Mesendoderm (in vitro differentiated cells): ENCODE results near the gene PRR5L.

Source experiments
- DNase-seq: peaks from one replicate; pipeline ENCODE4 v3.0.0; 2013
- H2AK5ac ChIP-seq: 2 replicates; pipeline ENCODE4 v1.6.1; 2013; ENCODE audit warnings: low read length, inconsistent platforms
- H2BK120ac ChIP-seq: 2 replicates; pipeline ENCODE4 v1.6.1; 2013; ENCODE audit warnings: low read depth, mild to moderate bottlenecking, low read length, moderate library complexity, mixed read lengths
- H2BK15ac ChIP-seq: replicated peaks from 2 replicates; pipeline ENCODE4 v1.6.1; 2013; ENCODE audit warnings: low read depth, mild to moderate bottlenecking, moderate library complexity
- H2BK5ac ChIP-seq: 2 replicates; pipeline ENCODE4 v1.6.1; 2013; ENCODE audit warnings: low read length, inconsistent platforms
- H3K18ac ChIP-seq: 2 replicates; pipeline ENCODE4 v1.6.1; 2013; ENCODE audit warnings: mild to moderate bottlenecking, low read length, mixed read lengths
- H3K23ac ChIP-seq: one replicate; pipeline ENCODE4 v1.6.1; 2013; ENCODE audit warnings: low read length
- H3K27ac ChIP-seq: 2 replicates; pipeline ENCODE4 v1.5.1; 2013; ENCODE audit warnings: low read depth, mild to moderate bottlenecking, inconsistent platforms, low read length, moderate library complexity
- H3K27me3 ChIP-seq: 2 replicates; pipeline ENCODE4 v1.6.1; 2013; ENCODE audit warnings: low read length, control low read depth, mild to moderate bottlenecking, inconsistent platforms; ENCODE audit not compliant: insufficient read depth, poor library complexity
- H3K36me3 ChIP-seq: 2 replicates; pipeline ENCODE4 v1.6.1; 2013; ENCODE audit warnings: low read length, inconsistent platforms; ENCODE audit not compliant: control insufficient read depth, insufficient read depth
- H3K4ac ChIP-seq: one replicate; pipeline ENCODE4 v1.6.1; 2013; ENCODE audit warnings: low read depth, mild to moderate bottlenecking, low read length, moderate library complexity
- H3K4me1 ChIP-seq: 2 replicates; pipeline ENCODE4 v1.6.1; 2013; ENCODE audit warnings: low read depth, low read length, inconsistent platforms; ENCODE audit not compliant: control insufficient read depth
- H3K4me2 ChIP-seq: 2 replicates; pipeline ENCODE4 v1.6.1; 2013; ENCODE audit warnings: low read length
- H3K4me3 ChIP-seq: 2 replicates; pipeline ENCODE4 v1.5.1; 2013; ENCODE audit warnings: mild to moderate bottlenecking, low read length
- H3K56ac ChIP-seq: one replicate; pipeline ENCODE4 v1.6.1; 2013; ENCODE audit warnings: low read length
- H3K79me1 ChIP-seq: 2 replicates; pipeline ENCODE4 v1.6.1; 2013; ENCODE audit warnings: low read length, inconsistent platforms
- H3K79me2 ChIP-seq: 2 replicates; pipeline ENCODE4 v1.6.1; 2013; ENCODE audit warnings: mild to moderate bottlenecking, low read length; ENCODE audit not compliant: control insufficient read depth, insufficient read depth
- H3K9ac ChIP-seq: 2 replicates; pipeline ENCODE4 v1.6.1; 2013; ENCODE audit warnings: low read length, inconsistent platforms
- H4K5ac ChIP-seq: one replicate; pipeline ENCODE4 v1.6.1; 2013; ENCODE audit warnings: low read length
- H4K8ac ChIP-seq: one replicate; pipeline ENCODE4 v1.6.1; 2013; ENCODE audit warnings: low read depth, mild to moderate bottlenecking, control low read depth, low read length, moderate library complexity
- WGBS: extraction: QIAGEN DNeasy Blood & Tissue Kit; methylation state at CpG from one replicate; pipeline ENCODE4 v1.1.7; 2013; ENCODE audit warnings: low lambda C conversion rate, missing lambda C conversion rate; ENCODE audit not compliant: insufficient coverage; ENCODE audit errors: extremely low coverage; 5-methylcytosine and 5-hydroxymethylcytosine counted together

PRR5L gene

DNA sequence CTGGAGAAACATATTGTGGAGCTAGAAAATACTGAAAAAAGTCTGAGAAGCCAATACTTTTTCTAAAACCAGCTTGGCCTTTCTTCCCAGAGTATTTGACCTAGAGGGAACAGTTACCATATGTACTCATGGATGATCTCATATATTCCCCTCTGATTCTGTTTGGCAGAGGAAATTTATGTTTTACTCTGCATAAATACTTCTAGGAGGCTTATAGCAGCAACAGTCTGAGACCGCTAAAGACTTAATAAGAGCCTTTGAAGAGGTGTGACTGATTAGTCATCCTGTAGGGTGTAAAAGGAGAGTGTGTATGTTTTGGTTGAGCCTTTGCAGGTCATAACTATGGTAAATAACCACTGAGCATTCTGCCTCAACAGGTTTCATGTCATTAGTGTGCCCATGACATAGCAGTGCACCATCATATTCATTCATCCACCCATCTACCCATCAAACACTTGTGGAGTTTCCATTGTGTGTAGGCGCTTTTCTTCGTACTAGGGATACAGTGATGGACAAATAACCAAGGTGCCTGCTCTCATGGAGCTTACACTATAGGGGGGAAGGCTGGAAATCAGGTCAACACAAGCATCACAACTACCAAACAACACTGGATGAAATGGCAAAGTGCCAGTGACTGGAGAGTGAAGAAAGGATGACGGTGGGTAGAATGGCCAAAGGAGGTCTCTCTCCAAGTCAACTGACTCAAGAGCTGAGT lies 169.5 kb downstream of the PRR5L start:
- no peak for DNase-seq
- H3K4me2 ChIP-seq, result no peak overlapping the region
- no peaks in the 10 kb centered on the region for H3K4me1 ChIP-seq
- WGBS, result no CpG with 5 or more reads among the region's 4 CpGs
- no peak overlapping the region for H4K8ac ChIP-seq
- no peak overlapping the region for H3K56ac ChIP-seq
- no peak overlapping the region for H3K4ac ChIP-seq
- no peaks in the 10 kb centered on the region for H3K79me1 ChIP-seq
- H3K4me3 ChIP-seq, result no peak overlapping the region
- H3K23ac ChIP-seq, result no peak overlapping the region
- no peak overlapping the region for H2BK120ac ChIP-seq
- H3K79me2 ChIP-seq, result no peaks in the 10 kb centered on the region
- no peak overlapping the region for H2BK5ac ChIP-seq
- no peaks in the 10 kb centered on the region for H3K36me3 ChIP-seq
- H2AK5ac ChIP-seq, result no peak overlapping the region
- no peak overlapping the region for H3K18ac ChIP-seq
- no peak overlapping the region for H3K27ac ChIP-seq
- H4K5ac ChIP-seq, result no peak overlapping the region
- no peaks in the 10 kb centered on the region for H3K27me3 ChIP-seq
- no peak overlapping the region for H3K9ac ChIP-seq
- no peak overlapping the region for H2BK15ac ChIP-seq

DNA sequence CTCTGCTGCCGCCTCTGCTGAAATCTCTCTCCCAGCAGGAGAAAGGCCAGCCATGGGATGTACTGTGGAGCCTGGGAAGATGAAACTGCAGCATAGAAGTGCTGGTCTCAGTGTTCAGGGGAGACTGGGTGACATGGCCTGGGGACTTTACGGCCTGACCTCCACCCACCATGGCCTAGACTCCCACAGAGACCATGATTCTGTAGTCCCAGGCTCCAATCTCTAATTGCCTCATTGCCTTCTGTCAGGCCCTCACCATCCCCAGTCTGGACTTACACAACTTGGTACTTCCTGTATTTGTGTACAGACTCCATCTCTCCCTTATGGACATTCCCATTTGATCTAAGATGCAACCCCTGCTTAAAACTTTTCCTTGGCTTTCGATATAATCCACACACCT lies 170.9 kb downstream of the PRR5L start:
- H3K56ac ChIP-seq, result no peak overlapping the region
- no peak overlapping the region for H3K23ac ChIP-seq
- H3K4ac ChIP-seq, result no peak overlapping the region
- no peak overlapping the region for H3K4me2 ChIP-seq
- H3K36me3 ChIP-seq, result no peaks in the 10 kb centered on the region
- no peaks in the 10 kb centered on the region for H3K27me3 ChIP-seq
- H3K4me1 ChIP-seq, result no peaks in the 10 kb centered on the region
- H3K9ac ChIP-seq, result no peak overlapping the region
- no CpG with 5 or more reads among the region's 3 CpGs for WGBS
- H4K5ac ChIP-seq, result no peak overlapping the region
- H3K79me1 ChIP-seq, result no peaks in the 10 kb centered on the region
- no peak overlapping the region for H4K8ac ChIP-seq
- H2BK5ac ChIP-seq, result no peak overlapping the region
- no peaks in the 10 kb centered on the region for H3K79me2 ChIP-seq
- H2BK15ac ChIP-seq, result no peak overlapping the region
- no peak overlapping the region for H3K18ac ChIP-seq
- no peak overlapping the region for H3K27ac ChIP-seq
- DNase-seq, result no peak
- H3K4me3 ChIP-seq, result no peak overlapping the region
- no peak overlapping the region for H2BK120ac ChIP-seq
- no peak overlapping the region for H2AK5ac ChIP-seq

DNA sequence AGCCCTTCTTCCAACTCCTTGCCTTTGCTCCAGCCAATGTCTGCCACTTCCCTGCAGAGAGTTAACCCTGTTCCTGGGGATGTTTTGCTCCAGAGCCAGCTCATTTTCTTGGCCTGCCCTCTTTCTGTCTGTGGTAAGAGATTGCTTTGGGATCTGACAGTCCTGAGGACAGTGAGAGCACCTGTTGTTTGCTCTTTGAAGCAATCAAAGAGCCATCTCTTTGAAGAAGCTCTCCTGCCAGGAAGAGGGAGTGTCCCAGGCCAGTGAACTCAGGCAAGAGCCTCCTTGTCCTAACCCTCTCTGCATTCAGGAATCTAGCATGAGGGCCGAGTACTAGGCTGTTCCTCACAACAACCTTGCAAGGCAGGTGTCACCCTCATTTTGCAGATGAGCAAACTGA lies 171.8 kb downstream of the PRR5L start:
- H3K36me3 ChIP-seq, result no peaks in the 10 kb centered on the region
- no peak overlapping the region for H3K56ac ChIP-seq
- DNase-seq, result no peak
- no peak overlapping the region for H2BK15ac ChIP-seq
- H2BK120ac ChIP-seq, result no peak overlapping the region
- WGBS, result no CpG with 5 or more reads among the region's 1 CpG
- H3K79me1 ChIP-seq, result no peaks in the 10 kb centered on the region
- no peaks in the 10 kb centered on the region for H3K4me1 ChIP-seq
- no peak overlapping the region for H2BK5ac ChIP-seq
- no peak overlapping the region for H3K4me3 ChIP-seq
- no peak overlapping the region for H4K5ac ChIP-seq
- no peak overlapping the region for H2AK5ac ChIP-seq
- H4K8ac ChIP-seq, result no peak overlapping the region
- no peak overlapping the region for H3K9ac ChIP-seq
- no peak overlapping the region for H3K27ac ChIP-seq
- no peak overlapping the region for H3K4ac ChIP-seq
- no peak overlapping the region for H3K23ac ChIP-seq
- no peak overlapping the region for H3K18ac ChIP-seq
- H3K79me2 ChIP-seq, result no peaks in the 10 kb centered on the region
- H3K27me3 ChIP-seq, result no peaks in the 10 kb centered on the region
- H3K4me2 ChIP-seq, result no peak overlapping the region

DNA sequence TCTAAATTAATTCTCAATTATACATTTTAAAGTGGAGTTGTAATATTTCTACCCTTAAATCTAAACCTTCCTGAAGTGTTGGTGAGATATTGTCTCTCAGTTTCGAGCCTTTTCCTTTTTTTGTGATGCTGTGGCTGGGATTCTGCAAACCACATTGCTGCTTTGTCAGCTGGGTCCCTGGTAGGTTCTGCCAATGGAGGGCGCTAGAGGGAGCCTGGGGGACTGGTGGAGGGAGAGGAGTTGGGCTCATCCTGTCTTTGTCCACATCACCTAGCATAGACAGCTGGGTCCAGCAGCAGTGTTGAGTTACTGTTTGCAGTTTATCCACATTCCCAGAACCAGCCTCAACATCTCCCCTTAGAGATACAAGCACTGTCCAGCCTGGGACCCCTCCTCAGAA lies 173.0 kb downstream of the PRR5L start:
- no peak overlapping the region for H3K56ac ChIP-seq
- H2BK15ac ChIP-seq, result no peak overlapping the region
- no peak overlapping the region for H4K5ac ChIP-seq
- no peak overlapping the region for H3K9ac ChIP-seq
- no peak overlapping the region for H2BK5ac ChIP-seq
- H4K8ac ChIP-seq, result no peak overlapping the region
- no peaks in the 10 kb centered on the region for H3K36me3 ChIP-seq
- H3K4ac ChIP-seq, result no peak overlapping the region
- WGBS, result no CpG with 5 or more reads among the region's 2 CpGs
- H2AK5ac ChIP-seq, result no peak overlapping the region
- no peaks in the 10 kb centered on the region for H3K27me3 ChIP-seq
- H3K18ac ChIP-seq, result no peak overlapping the region
- H3K79me2 ChIP-seq, result no peaks in the 10 kb centered on the region
- no peaks in the 10 kb centered on the region for H3K4me1 ChIP-seq
- DNase-seq, result peak; percentile 66
- H3K4me3 ChIP-seq, result no peak overlapping the region
- H3K79me1 ChIP-seq, result no peaks in the 10 kb centered on the region
- H3K27ac ChIP-seq, result no peak overlapping the region
- H2BK120ac ChIP-seq, result no peak overlapping the region
- no peak overlapping the region for H3K4me2 ChIP-seq
- no peak overlapping the region for H3K23ac ChIP-seq

DNA sequence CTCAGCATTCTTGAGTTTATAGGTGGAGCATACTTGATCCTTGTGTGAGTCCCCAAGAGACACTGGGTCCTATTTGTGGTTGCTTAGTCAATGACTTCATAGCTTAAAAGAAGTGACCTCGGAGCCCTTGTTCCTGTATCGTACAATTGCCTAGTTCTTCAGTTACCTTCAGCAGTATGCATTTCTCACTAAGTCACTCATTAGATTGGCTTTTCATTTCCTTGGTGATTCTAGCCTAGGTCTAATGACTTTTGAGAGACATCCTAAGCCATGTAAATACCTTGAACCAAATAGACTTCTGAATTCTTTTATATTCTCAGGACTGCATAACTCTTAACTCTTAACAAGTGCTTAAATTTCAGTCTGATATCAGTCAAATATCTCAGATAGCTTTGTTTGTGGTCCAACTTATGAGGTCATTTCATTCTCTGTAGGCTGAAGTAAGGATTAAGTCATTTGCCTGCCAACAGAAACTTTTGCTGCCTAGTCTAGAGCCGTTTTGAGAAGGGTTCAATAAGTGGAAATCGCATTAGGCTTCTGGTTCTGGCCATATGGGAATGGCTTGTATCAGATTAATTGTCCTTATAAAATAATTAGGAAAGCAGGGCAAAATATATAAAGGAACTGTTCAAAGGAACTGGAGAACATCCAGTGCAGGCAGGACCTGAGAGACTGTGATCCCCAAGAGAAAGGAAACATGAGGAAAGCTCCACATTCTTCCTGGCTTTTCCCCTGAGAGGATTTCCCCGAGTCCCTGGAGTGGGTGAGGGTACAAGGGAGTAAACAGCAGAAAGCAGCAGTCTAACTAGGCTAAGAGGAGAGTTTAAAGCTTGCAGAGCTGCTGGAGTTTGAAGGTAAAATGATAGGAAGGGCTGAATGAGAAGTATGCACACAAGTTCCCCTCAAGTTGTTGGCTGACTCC lies 174.1 kb downstream of the PRR5L start:
- no peak overlapping the region for H4K8ac ChIP-seq
- no peak overlapping the region for H3K4ac ChIP-seq
- H3K4me2 ChIP-seq, result no peak overlapping the region
- DNase-seq, result no peak
- H3K36me3 ChIP-seq, result no peaks in the 10 kb centered on the region
- H2BK5ac ChIP-seq, result no peak overlapping the region
- H3K27me3 ChIP-seq, result no peaks in the 10 kb centered on the region
- no peak overlapping the region for H3K9ac ChIP-seq
- no peaks in the 10 kb centered on the region for H3K4me1 ChIP-seq
- no peaks in the 10 kb centered on the region for H3K79me1 ChIP-seq
- H3K23ac ChIP-seq, result no peak overlapping the region
- H3K4me3 ChIP-seq, result no peak overlapping the region
- no peak overlapping the region for H2BK120ac ChIP-seq
- no peak overlapping the region for H3K18ac ChIP-seq
- H4K5ac ChIP-seq, result no peak overlapping the region
- no peaks in the 10 kb centered on the region for H3K79me2 ChIP-seq
- H3K56ac ChIP-seq, result no peak overlapping the region
- no peak overlapping the region for H2AK5ac ChIP-seq
- H2BK15ac ChIP-seq, result no peak overlapping the region
- H3K27ac ChIP-seq, result no peak overlapping the region
- no CpG with 5 or more reads among the region's 5 CpGs for WGBS
